ENCODE data around the gene CCDC27.
"Not testable (repeated sequence)": the region's sequence is repeated elsewhere in the genome, so short reads cannot be mapped to it uniquely, and the experiment has no call there.

Gene CCDC27

GRCh38 chr1:3803905-3804626 lies 51.8 kb downstream of the CCDC27 start:
- TF ChIP-seq GATA1 (IDR thresholded peaks at IDR 0.05; ENCODE audit: low read depth, low read length): no peak
- TF ChIP-seq POLR2A (IDR thresholded peaks at IDR 0.05; ENCODE audit: low read length): peak; percentile 56
- peak; percentile 51 to 56 for DNase-seq

- peak; percentile 39 to 49 for DNase-seq
Measured at GRCh38 chr1:3804627-3804944, 52.3 kb downstream of the CCDC27 start.

- TF ChIP-seq GATA1 (IDR thresholded peaks at IDR 0.05; ENCODE audit: low read depth, low read length) (no peak), POLR2A (IDR thresholded peaks at IDR 0.05; ENCODE audit: low read length) (no peak)
- no peak for DNase-seq
Measured at GRCh38 chr1:3805038-3805437, 52.8 kb downstream of the CCDC27 start.

GRCh38 chr1:3807769-3808168 lies 55.5 kb downstream of the CCDC27 start:
- DNase-seq: no peak
- TF ChIP-seq GATA1 (IDR thresholded peaks at IDR 0.05; ENCODE audit: low read depth, low read length) (no peak), POLR2A (IDR thresholded peaks at IDR 0.05; ENCODE audit: low read length) (no peak)

- TF ChIP-seq GATA1 (IDR thresholded peaks at IDR 0.05; ENCODE audit: low read depth, low read length): no peak
- DNase-seq: no peak
Measured at GRCh38 chr1:3809680-3810079, 57.4 kb downstream of the CCDC27 start.

GRCh38 chr1:3810149-3810761 lies 58.0 kb downstream of the CCDC27 start:
- not testable (repeated sequence) for DNase-seq

- TF ChIP-seq POLR2A (IDR thresholded peaks at IDR 0.05; ENCODE audit: low read length) (no peak), GATA1 (IDR thresholded peaks at IDR 0.05; ENCODE audit: low read depth, low read length) (no peak)
- no peak for DNase-seq
Measured at GRCh38 chr1:3811595-3811911, 59.3 kb downstream of the CCDC27 start.

GRCh38 chr1:3814065-3814464 lies 61.8 kb downstream of the CCDC27 start:
- TF ChIP-seq POLR2A (IDR thresholded peaks at IDR 0.05; ENCODE audit: low read length) (no peak), GATA1 (IDR thresholded peaks at IDR 0.05; ENCODE audit: low read depth, low read length) (no peak)
- DNase-seq: no peak

- TF ChIP-seq GATA1 (IDR thresholded peaks at IDR 0.05; ENCODE audit: low read depth, low read length) (no peak), POLR2A (IDR thresholded peaks at IDR 0.05; ENCODE audit: low read length) (no peak)
- no peak for DNase-seq
Measured at GRCh38 chr1:3814771-3815561, 62.7 kb downstream of the CCDC27 start.

GRCh38 chr1:3816331-3817137 lies 64.3 kb downstream of the CCDC27 start:
- TF ChIP-seq POLR2A (IDR thresholded peaks at IDR 0.05; ENCODE audit: low read length) (no peak), GATA1 (IDR thresholded peaks at IDR 0.05; ENCODE audit: low read depth, low read length) (no peak)
- DNase-seq: no peak

- DNase-seq: no peak
- TF ChIP-seq POLR2A (IDR thresholded peaks at IDR 0.05; ENCODE audit: low read length): no peak
- no peak for TF ChIP-seq GATA1 (IDR thresholded peaks at IDR 0.05; ENCODE audit: low read depth, low read length)
Measured at GRCh38 chr1:3817138-3817740, 65.0 kb downstream of the CCDC27 start.

GRCh38 chr1:3817821-3818597 lies 65.8 kb downstream of the CCDC27 start:
- no peak for DNase-seq
- TF ChIP-seq GATA1 (IDR thresholded peaks at IDR 0.05; ENCODE audit: low read depth, low read length) (no peak), POLR2A (IDR thresholded peaks at IDR 0.05; ENCODE audit: low read length) (no peak)

GRCh38 chr1:3819771-3820200 lies 67.5 kb downstream of the CCDC27 start:
- DNase-seq: no peak
- TF ChIP-seq GATA1 (IDR thresholded peaks at IDR 0.05; ENCODE audit: low read depth, low read length) (no peak), POLR2A (IDR thresholded peaks at IDR 0.05; ENCODE audit: low read length) (no peak)
